Left hindlimb (tissue), 1 donor: ENCODE data around the gene IFNA8.
"Not testable (repeated sequence)": the region's sequence is repeated elsewhere in the genome, so short reads cannot be mapped to it uniquely, and the experiment has no call there.

Source experiments
- DNase-seq: peaks from one replicate; pipeline ENCODE4 v3.0.0-alpha.2; 2018

The IFNA8 gene

GRCh38 chr9:21408817-21409216 lies at the start of gene IFNA8:
Gene IFNA8 (plus strand): TSS chr9:21409117. CDS start chr9:21409177, 60 bp downstream.
- no peak for DNase-seq

- DNase-seq = no peak
Observed at GRCh38 chr9:21362287-21362686, 46.6 kb upstream of the IFNA8 start.

GRCh38 chr9:21367169-21367568 lies 41.7 kb upstream of the IFNA8 start:
- DNase-seq = not testable (repeated sequence)

GRCh38 chr9:21367957-21368356 lies 41.0 kb upstream of the IFNA8 start, which contains the start of gene IFNA13:
Gene IFNA13 (minus strand): TSS chr9:21368057. CDS start chr9:21368010, 47 bp downstream.
- no peak for DNase-seq

GRCh38 chr9:21371467-21371866 lies 37.5 kb upstream of the IFNA8 start:
- DNase-seq = not testable (repeated sequence)

- DNase-seq = no peak
Observed at GRCh38 chr9:21381448-21382339, 27.2 kb upstream of the IFNA8 start.

GRCh38 chr9:21383627-21384026 lies 25.3 kb upstream of the IFNA8 start:
- no peak for DNase-seq

GRCh38 chr9:21385131-21385670 lies 23.7 kb upstream of the IFNA8 start, which contains the start of gene IFNA2:
Gene IFNA2 (minus strand): TSS chr9:21385398. CDS start chr9:21385329, 69 bp downstream.
- DNase-seq = no peak

- no peak for DNase-seq
Observed at GRCh38 chr9:21392270-21392669, 16.6 kb upstream of the IFNA8 start.

GRCh38 chr9:21395778-21396717 lies 12.9 kb upstream of the IFNA8 start:
- DNase-seq = peak; percentile 38

- no peak for DNase-seq
Observed at GRCh38 chr9:21398955-21399489, 9.9 kb upstream of the IFNA8 start.

GRCh38 chr9:21399956-21400355 lies 9.0 kb upstream of the IFNA8 start:
- no peak for DNase-seq

GRCh38 chr9:21402386-21403251 lies 6.3 kb upstream of the IFNA8 start:
- DNase-seq = no peak

- DNase-seq = no peak
Observed at GRCh38 chr9:21404146-21404545, 4.8 kb upstream of the IFNA8 start.

- DNase-seq = no peak
Observed at GRCh38 chr9:21412107-21412506, 3.2 kb downstream of the IFNA8 start.

GRCh38 chr9:21413151-21413550 lies 4.2 kb downstream of the IFNA8 start:
- DNase-seq = no peak

GRCh38 chr9:21413624-21414023 lies 4.7 kb downstream of the IFNA8 start:
- no peak for DNase-seq

GRCh38 chr9:21414220-21414940 lies 5.5 kb downstream of the IFNA8 start:
- no peak for DNase-seq

GRCh38 chr9:21415493-21416267 lies 6.8 kb downstream of the IFNA8 start:
- no peak for DNase-seq

GRCh38 chr9:21428235-21428634 lies 19.3 kb downstream of the IFNA8 start:
- no peak for DNase-seq
